NCI-H2227 (cell line): ENCODE data around the gene YIPF3.
"Not testable (repeated sequence)": the region's sequence is repeated elsewhere in the genome, so short reads cannot be mapped to it uniquely, and the experiment has no call there.

ENCODE experiments used
- DNase-seq: peaks from one replicate; lab custom pipeline; 2025; ENCODE audit not compliant: unreplicated experiment; lab: John Stamatoyannopoulos, UW

The YIPF3 gene

GRCh38 chr6:43509984-43510826 lies 6.5 kb downstream of the YIPF3 start, which contains the start of gene LRRC73:
Gene LRRC73, minus strand, starts transcription at chr6:43510346. Its CDS starts 561 bp downstream, at chr6:43509785.
- peak; percentile 82 for DNase-seq

GRCh38 chr6:43509142-43509983 lies 7.4 kb downstream of the YIPF3 start:
- no peak for DNase-seq

GRCh38 chr6:43508481-43509141 lies 8.1 kb downstream of the YIPF3 start:
- DNase-seq, result no peak

- peak; percentile 73 for DNase-seq
Observed at GRCh38 chr6:43506667-43507471, 9.9 kb downstream of the YIPF3 start.

- no peak for DNase-seq
Observed at GRCh38 chr6:43506171-43506570, 10.6 kb downstream of the YIPF3 start.

GRCh38 chr6:43505718-43506117 lies 11.0 kb downstream of the YIPF3 start:
- DNase-seq, result no peak

- no peak for DNase-seq
Observed at GRCh38 chr6:43504756-43505593, 11.8 kb downstream of the YIPF3 start.

GRCh38 chr6:43503443-43503842 lies 13.3 kb downstream of the YIPF3 start:
- DNase-seq, result no peak

GRCh38 chr6:43502666-43503065 lies 14.1 kb downstream of the YIPF3 start:
- no peak for DNase-seq

- no peak for DNase-seq
Observed at GRCh38 chr6:43500921-43501320, 15.8 kb downstream of the YIPF3 start.

- DNase-seq, result no peak
Observed at GRCh38 chr6:43499028-43499815, 17.5 kb downstream of the YIPF3 start.

- DNase-seq, result not testable (repeated sequence)
Observed at GRCh38 chr6:43498291-43498690, 18.4 kb downstream of the YIPF3 start.

- no peak for DNase-seq
Observed at GRCh38 chr6:43497689-43498088, 19.0 kb downstream of the YIPF3 start.

- DNase-seq, result no peak
Observed at GRCh38 chr6:43497129-43497396, 19.7 kb downstream of the YIPF3 start.

- no peak for DNase-seq
Observed at GRCh38 chr6:43496370-43497128, 20.2 kb downstream of the YIPF3 start.

GRCh38 chr6:43495409-43495941 lies 21.3 kb downstream of the YIPF3 start:
- no peak for DNase-seq

GRCh38 chr6:43494766-43495165 lies 22.0 kb downstream of the YIPF3 start:
- DNase-seq, result no peak

- DNase-seq, result no peak
Observed at GRCh38 chr6:43494321-43494720, 22.4 kb downstream of the YIPF3 start.
